ENCODE measurements around the gene NPAS3.

GRCh38 chr14:33754261-33754660 lies 815.6 kb downstream of the NPAS3 start:
- TF ChIP-seq POLR2A (IDR thresholded peaks at IDR 0.05) = no peak
- TF ChIP-seq CTCF (IDR thresholded peaks at IDR 0.05) = no peak
